TTC549 (cell line): ENCODE measurements around the gene CRCP.
"Not testable (repeated sequence)": the region's sequence is repeated elsewhere in the genome, so short reads cannot be mapped to it uniquely, and the experiment has no call there.

ENCODE experiments used
- FAIRE-seq: peaks from 2 replicates; lab custom pipeline; 2012; peaks lifted over from hg19 to GRCh38; lab: Jason Lieb, UNC

The CRCP gene

GRCh38 chr7:66114743-66115649 lies at the start of gene CRCP:
Gene CRCP (plus strand): TSS chr7:66114847. CDS start chr7:66114963, 116 bp downstream.
- no peak for FAIRE-seq

GRCh38 chr7:66069732-66070131 lies 44.9 kb upstream of the CRCP start:
- no peak for FAIRE-seq

DNA sequence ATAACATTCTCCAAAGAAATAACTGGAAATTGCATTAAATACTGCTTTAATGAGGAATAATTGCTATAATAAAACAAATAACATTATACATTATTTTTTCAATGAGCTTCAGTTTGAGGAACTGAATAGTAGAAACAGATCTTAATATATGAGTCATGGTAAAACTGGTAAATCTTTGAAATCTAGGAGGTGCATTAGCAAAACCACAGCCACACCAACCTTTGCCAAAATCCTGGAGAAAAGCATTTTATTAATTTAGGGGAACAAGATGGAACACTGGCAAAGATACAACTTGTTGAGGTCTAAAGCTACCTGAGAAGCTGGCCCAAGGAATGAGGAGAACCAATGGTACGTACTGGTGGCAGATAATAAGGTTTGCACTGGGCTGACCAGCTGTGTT lies 44.4 kb upstream of the CRCP start:
- no peak for FAIRE-seq

DNA sequence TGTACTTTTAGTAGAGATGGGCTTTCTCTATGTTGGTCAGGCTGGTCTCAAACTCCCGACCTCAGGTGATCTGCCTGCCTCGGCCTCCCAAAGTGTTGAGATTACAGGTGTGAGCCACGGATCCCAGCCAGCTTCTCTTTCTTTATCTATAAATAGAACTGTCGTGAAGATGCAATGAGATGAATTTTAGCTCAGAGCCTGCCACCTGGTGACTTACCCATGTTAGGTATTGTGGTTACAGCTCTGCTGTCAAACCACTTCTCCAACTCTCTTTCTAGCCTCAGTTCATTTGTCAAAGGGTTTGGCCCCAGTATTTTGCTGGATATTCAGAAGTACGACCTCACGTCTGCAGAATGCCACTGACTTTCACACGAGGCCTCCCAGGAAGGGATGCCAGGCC lies 42.4 kb upstream of the CRCP start:
- FAIRE-seq: not testable (repeated sequence)

DNA sequence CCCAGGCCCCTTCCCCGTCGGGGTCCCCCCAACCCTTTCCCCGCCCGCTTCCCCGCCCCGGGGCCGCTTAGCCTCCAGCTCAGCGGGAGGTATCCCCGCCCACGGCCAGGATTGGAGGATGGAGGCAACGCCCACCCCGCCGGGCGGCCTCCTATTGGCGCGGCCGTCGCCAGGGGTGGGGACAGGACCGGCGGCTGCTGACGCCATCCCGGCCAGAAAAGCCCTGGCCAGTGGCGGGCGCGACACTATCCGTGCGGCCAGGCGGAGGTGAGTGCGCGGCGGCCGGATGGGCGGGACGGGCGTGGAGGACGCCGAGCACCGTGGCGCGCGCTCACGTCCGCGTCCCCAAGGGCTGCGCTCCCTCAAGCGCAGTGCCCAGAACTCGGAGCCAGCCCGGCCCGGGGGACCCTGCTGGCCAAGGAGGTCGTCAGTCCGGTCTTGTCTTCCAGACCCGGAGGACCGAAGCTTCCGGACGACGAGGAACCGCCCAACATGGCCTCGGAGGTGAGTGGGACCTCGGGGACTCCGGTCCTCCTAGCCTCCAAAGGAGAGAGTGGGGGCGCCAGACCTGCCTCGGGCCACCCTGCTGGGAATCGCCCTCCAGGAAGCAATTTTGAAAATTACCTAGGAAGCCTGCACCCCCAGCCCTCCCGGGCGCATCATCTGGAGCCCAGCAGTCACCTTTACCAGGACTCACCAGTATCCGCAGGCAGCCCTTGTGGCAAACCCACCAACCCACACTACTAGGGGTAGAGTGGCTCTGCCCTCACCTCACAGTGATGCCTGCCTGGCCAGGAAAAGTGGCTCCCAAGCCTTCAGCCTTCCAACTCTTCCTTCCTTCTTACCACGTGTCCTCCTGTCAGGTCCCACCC lies 38.8 kb upstream of the CRCP start, which contains the start of gene ASL:
TSS of gene ASL (plus strand) at position 230 of the 872 bp plus-strand sequence. CDS start at position 493, 263 bp downstream.
- no peak for FAIRE-seq

DNA sequence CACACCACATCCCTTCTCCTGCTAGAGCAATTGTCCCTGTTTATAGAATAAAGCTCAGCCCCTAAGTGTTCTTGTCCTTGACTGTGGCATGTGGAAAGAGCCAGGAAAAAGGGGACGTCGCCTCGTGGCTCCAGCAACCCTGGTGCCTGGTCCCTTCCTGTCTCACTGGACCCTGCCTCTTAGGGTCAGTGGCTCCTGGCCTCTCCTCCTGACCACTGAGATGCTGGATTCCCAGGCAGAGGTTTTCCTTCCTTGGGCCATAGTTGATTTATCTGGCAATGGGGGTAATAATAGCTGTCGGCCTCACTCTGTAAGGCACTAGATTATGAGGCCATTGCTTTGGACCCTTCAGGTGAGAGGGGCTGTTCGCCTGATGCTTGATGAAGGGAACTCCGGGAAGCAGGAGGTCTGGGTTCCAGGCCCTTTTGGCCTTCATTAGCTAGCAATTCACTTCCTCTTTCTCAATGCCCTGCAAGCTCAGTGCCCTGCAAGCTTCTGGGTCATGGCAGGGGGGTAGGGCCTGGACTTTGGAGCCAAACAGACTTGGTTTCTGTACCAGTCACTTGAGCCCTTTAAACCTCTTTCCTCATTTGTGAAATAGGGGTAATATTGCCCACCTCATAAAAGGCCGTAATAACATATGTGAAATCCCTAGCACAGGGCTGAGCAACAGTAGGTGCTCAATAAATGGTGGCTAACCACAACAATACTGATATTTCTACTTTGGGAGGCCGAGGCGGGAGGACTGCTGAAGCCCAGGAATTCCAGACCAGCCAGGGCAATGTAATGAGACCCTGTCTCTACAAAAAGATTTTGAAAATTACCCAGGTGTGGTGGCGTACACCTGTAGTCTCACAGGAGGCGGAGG lies 38.0 kb upstream of the CRCP start:
- no peak for FAIRE-seq

GRCh38 chr7:66078067-66078466 lies 36.6 kb upstream of the CRCP start:
- FAIRE-seq: no peak

- no peak for FAIRE-seq
Observed at GRCh38 chr7:66082083-66082482, 32.6 kb upstream of the CRCP start.

DNA sequence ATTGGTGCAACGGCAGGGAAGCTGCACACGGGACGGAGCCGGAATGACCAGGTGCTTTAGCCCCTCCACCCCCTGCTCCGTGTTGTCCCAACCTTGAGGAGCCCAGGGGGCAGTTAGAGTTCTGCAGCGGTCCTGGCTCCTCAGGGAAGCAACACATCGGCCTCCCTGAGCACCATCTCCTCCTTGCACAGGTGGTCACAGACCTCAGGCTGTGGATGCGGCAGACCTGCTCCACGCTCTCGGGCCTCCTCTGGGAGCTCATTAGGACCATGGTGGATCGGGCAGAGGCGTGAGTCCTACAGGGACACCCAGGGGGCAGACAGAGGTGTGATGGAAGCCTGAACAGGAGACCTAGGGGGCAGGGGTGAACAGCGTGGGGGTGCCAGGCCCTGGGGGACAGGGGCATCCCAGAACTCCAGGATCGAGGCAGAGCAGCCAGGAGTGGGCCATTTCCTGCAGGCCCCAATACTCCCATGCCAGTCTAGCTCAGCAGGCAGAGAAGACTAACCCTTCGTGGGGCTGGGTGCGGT lies 31.7 kb upstream of the CRCP start:
- FAIRE-seq: no peak

- FAIRE-seq: no peak
Observed at GRCh38 chr7:66083677-66084076, 31.0 kb upstream of the CRCP start.

DNA sequence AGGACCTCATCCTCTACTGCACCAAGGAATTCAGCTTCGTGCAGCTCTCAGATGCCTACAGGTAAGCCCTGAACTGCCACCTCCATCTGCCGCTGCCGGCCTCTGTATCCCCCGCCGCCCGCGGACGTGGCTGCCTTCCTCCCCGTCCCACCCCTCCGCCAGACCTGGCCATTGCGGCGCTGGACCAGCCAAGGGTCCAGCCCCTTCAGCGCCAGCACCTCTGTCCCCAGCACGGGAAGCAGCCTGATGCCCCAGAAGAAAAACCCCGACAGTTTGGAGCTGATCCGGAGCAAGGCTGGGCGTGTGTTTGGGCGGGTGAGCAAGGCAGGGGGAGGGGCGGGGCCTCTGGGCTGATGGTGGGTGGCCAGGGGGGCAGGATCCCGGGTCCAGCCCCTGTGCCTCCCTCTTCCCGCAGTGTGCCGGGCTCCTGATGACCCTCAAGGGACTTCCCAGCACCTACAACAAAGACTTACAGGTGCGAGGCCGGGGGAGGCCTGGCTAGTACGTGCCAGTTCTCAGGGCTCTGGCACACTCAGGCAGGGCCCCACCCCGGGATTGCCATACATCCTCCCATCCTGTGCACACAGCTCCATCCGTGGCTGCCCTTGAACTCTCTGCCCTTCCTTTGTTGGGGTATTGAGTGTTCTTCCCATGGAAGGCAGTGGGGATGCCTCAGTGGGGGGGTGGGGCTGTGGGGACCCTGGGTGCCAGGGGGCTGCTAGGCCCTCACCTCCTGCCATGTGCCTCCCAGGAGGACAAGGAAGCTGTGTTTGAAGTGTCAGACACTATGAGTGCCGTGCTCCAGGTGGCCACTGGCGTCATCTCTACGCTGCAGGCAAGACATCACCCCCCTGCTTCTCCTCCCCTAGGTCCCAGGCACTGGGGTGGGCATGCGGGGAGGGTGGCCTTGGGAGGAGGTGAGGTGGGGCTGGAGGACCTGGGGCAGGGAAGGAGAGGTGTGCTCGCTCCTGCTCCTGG lies 25.5 kb upstream of the CRCP start:
- FAIRE-seq: no peak

DNA sequence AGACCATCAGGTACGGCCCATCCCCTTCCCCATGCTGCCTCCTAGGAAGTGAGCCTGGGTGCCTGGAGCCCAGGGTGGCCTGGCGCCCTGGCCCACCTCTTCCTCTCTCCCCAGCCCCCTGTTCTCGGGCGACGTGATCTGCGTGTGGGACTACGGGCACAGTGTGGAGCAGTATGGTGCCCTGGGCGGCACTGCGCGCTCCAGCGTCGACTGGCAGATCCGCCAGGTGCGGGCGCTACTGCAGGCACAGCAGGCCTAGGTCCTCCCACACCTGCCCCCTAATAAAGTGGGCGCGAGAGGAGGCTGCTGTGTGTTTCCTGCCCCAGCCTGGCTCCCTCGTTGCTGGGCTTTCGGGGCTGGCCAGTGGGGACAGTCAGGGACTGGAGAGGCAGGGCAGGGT lies 22.0 kb upstream of the CRCP start:
- FAIRE-seq: no peak

DNA sequence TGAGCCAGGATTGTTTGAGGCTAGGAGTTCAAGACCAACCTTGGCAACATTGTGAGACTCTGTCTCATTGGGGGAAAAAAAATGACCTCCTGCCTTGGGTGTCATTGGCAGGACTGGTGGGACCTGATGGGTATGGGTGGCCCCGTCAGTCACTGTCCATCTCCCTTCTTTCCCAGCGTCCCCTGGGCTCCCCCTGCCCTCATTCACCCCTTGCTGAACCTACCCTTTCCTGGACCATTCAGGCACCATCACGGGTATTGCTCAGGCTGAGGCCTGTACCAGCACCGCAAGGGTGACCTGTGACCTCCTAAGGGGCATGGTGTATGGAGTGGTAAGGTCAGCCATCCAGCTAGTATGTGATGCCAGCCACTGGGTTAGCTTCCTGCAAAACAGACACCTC lies 19.6 kb upstream of the CRCP start:
- FAIRE-seq: no peak

- FAIRE-seq: no peak
Observed at GRCh38 chr7:66099232-66099550, 15.5 kb upstream of the CRCP start.

DNA sequence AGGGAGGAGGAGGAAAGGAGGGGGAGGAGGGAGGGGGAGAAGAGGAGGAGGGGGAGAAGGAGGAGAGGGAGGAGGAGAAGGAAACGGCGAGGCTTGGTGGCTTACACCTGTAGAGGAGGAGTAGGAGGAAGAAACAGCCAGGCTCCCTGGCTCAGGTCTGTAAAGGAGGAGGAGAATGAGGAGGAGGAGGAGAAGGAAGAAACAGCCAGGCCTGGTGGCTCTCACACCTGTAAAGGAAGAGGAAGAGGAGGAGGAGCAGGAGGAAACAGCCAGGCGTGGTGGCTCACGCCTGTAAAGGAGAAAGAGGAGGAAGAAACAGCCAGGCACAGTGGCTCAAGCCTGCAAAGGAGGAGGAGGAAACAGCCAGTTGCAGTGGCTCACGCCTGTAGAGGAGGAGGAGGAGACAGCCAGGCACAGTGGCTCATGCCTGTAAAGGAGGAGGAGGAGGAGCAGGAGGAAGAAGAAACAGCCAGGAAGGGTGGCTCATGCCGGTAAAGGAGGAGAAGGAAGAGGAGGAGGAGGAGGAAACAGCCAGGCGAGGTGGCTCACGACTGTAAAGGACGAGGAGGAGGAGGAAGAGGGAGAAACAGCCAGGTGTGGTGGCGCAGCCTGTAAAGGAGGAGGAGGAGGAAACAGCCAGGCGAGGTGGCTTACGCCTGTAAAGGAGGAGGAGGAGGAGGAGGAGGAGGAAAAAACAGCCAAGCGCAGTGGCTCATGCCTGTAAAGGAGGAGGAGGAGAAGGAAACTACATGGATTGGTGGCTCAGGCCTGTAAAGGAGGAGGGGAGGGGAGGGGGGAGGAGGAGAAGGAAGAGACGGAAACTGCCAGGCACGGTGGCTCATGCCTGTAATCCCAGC lies 14.9 kb upstream of the CRCP start:
- FAIRE-seq: no peak

- FAIRE-seq: no peak
Observed at GRCh38 chr7:66100408-66101050, 14.1 kb upstream of the CRCP start.

DNA sequence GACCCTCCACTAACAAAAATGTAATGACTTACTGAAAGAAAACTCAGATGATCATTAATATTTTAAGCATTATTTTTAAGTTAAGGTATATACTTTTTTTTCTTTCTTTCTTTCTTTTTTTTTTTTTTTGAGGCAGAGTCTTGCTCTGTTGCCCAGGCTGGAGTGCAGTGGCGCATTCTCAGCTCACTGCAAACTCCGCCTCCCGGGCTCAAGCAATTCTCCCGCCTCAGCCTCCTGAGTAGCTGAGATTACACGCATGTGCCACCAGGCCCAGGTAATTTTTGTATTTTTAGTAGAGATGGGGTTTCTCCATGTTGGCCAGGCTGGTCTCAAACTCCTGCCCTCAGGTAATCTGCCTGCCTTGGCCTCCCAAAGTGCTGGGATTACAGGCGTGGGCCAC lies 12.5 kb upstream of the CRCP start:
- not testable (repeated sequence) for FAIRE-seq

DNA sequence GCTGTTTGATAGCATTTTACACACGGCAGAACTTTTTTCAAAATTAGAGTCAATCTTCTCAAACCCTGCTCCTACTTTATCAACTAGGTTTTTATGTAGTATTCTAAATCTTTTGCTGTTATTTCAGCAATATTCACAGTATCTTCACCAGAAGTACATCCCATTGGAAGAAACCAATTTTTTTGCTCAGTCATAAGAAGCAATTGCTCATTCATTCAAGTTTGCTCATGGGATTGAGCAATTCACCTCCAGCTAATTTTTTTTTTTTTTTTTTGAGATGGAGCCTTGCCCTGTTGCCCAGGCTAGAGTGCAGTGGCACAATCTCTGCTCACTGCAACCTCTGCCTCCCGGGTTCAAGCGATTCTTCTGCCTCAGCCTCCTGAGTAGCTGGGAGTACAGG lies 10.7 kb upstream of the CRCP start:
- FAIRE-seq: not testable (repeated sequence)

DNA sequence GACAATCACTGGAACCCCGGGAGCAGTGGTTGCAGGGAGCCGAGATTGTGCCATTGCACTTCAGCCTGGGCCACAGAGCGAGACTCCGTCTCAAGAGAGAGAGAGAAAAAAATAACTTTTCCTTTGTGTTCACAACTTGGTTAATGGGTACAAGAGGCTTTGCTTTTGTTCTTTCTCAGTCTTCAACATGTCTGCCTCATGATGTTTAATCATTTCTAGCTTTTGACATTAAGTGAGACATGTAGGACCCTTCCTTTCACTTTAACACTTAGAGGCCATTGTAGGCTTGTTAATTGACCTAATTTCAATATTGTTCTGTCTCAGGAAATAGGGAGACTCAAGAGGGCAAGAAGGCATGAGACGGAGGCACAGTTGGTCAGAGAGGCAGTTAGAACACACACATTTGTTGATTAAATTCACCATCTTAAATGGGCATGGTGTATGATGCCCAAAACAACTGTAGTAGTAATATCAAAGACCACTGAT lies 9.3 kb upstream of the CRCP start:
- no peak for FAIRE-seq
